BLaER1 (cell line): ENCODE results near the gene PPP3R2.

Experiments used
- H3K27ac ChIP-seq: shearing (Covaris generic); formaldehyde crosslinking; 2 replicates; pipeline ENCODE4 v1.8.1; 2022
- H3K27me3 ChIP-seq: shearing (Covaris generic); formaldehyde crosslinking; 2 replicates; pipeline ENCODE4 v1.8.1; 2022
- H3K36me3 ChIP-seq: shearing (Covaris generic); formaldehyde crosslinking; 2 replicates; pipeline ENCODE4 v1.8.1; 2022
- H3K4me1 ChIP-seq: shearing (Covaris generic); formaldehyde crosslinking; 2 replicates; pipeline ENCODE4 v1.8.1; 2022
- H3K4me2 ChIP-seq: shearing (Covaris generic); formaldehyde crosslinking; 2 replicates; pipeline ENCODE4 v1.8.1; 2022
- H3K4me3 ChIP-seq: shearing (Covaris generic); formaldehyde crosslinking; 2 replicates; pipeline ENCODE4 v1.8.1; 2022
- H3K9ac ChIP-seq: shearing (Covaris generic); formaldehyde crosslinking; 2 replicates; pipeline ENCODE4 v1.8.1; 2022
- H3K9me3 ChIP-seq: shearing (Covaris generic); formaldehyde crosslinking; 2 replicates; pipeline ENCODE4 v1.8.1; 2022
- H4K20me1 ChIP-seq: shearing (Covaris generic); formaldehyde crosslinking; 2 replicates; pipeline ENCODE4 v1.8.1; 2022
- Cebpa-rat ChIP-seq: shearing (Covaris generic); IDR thresholded peaks from 2 replicates; pipeline ENCODE4 v1.8.1; 2022

Gene PPP3R2

DNA sequence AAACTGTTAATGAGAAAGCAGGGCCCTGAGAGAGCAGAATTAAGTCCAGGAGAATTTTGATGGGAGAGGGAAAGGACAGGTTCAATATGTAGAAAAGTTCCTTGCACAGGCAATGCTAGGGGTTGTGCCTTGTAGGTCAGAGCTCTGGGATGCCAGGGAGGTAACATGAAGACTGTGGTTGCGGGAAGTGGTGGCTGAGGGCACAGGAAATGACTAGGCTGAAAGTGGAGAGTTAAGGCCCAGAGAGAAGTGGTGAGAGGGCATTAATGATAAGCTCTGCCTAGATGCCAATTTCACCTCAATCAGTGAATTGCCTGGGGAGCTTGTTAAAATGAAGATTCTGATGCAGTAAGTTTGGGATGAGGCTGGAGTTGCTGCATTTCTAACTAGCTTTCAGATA, 31.5 kb upstream of the PPP3R2 start:
- Histone ChIP-seq H3K27ac (no peak overlapping the region), H3K4me1 (no peaks in the 10 kb centered on the region), H3K4me3 (no peak overlapping the region), H3K36me3 (no peaks in the 10 kb centered on the region), H3K4me2 (no peak overlapping the region), H3K27me3 (no peaks in the 10 kb centered on the region), H3K9me3 (no peaks in the 10 kb centered on the region), H4K20me1 (no peaks in the 10 kb centered on the region), H3K9ac (no peak overlapping the region)
- TF ChIP-seq Cebpa-rat = no peak

DNA sequence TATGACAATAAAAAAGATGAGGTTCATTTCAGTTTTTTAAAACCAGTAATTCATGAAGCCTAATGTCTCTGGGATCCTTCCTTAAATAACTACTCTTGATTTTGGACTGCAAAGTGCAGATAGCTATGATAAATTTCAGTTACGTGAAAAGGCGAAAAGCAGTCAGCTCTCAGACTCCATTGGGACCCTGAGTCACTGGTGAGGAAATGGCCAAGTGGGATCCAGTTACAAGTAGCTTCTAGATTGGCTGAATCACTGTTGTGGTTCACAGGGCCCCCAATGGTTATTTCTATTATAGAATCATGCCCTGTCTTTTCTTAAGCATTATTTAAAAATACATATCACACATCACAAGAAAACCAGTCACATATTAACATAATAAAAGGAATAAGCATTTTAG, 31.1 kb upstream of the PPP3R2 start:
- Histone ChIP-seq H3K27me3 (no peaks in the 10 kb centered on the region), H3K36me3 (no peaks in the 10 kb centered on the region), H3K27ac (no peak overlapping the region), H4K20me1 (no peaks in the 10 kb centered on the region), H3K9ac (no peak overlapping the region), H3K4me2 (no peak overlapping the region), H3K4me3 (no peak overlapping the region), H3K4me1 (no peaks in the 10 kb centered on the region), H3K9me3 (no peaks in the 10 kb centered on the region)
- TF ChIP-seq Cebpa-rat = no peak

DNA sequence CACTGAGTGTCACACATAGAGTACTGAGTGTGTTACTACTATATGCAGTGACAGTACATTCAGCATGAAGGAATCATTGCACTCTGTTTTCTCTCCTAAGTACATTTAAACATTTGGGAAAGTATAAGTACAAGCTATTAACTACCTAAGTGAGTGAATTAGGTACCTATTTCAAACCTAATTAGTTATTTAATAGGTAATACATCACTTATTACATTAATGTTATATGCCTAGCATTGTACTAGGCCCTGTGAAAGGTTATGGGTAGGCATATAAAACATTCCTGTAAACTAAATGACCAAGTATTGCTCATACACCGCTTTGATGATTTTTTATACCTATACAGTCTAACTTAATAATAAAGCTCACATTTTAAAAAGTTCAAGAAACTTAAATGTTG, 25.7 kb upstream of the PPP3R2 start:
- no peaks in the 10 kb centered on the region for H3K9me3 ChIP-seq
- no peaks in the 10 kb centered on the region for H3K27me3 ChIP-seq
- H3K4me1 ChIP-seq = no peaks in the 10 kb centered on the region
- no peaks in the 10 kb centered on the region for H4K20me1 ChIP-seq
- no peak overlapping the region for H3K27ac ChIP-seq
- H3K4me2 ChIP-seq = no peak overlapping the region
- no peak for TF ChIP-seq Cebpa-rat
- H3K9ac ChIP-seq = no peak overlapping the region
- H3K4me3 ChIP-seq = no peak overlapping the region
- H3K36me3 ChIP-seq = no peaks in the 10 kb centered on the region

DNA sequence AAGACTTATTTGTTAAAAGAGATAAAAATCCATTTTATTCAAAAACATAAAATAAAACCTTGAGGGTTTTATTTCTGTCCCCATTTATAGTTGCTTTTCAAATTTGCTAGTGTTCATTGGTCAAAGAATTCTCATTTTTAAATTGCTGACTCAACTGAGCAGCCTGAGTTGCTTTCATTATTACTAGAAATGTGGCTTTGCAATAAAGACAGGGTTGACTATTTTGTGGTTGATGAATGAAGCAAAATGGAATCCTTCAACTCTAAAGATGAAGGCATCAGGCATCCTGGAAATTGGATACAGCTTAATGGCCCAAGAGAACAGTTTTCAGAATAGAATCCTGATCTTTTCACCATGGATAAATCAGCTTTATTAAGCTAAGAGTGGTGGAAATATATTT, 23.9 kb upstream of the PPP3R2 start:
- Histone ChIP-seq H3K4me3 (no peak overlapping the region), H3K9ac (no peak overlapping the region), H4K20me1 (no peaks in the 10 kb centered on the region), H3K4me1 (no peaks in the 10 kb centered on the region), H3K9me3 (no peaks in the 10 kb centered on the region), H3K36me3 (no peaks in the 10 kb centered on the region), H3K4me2 (no peak overlapping the region), H3K27ac (no peak overlapping the region), H3K27me3 (no peaks in the 10 kb centered on the region)
- no peak for TF ChIP-seq Cebpa-rat

DNA sequence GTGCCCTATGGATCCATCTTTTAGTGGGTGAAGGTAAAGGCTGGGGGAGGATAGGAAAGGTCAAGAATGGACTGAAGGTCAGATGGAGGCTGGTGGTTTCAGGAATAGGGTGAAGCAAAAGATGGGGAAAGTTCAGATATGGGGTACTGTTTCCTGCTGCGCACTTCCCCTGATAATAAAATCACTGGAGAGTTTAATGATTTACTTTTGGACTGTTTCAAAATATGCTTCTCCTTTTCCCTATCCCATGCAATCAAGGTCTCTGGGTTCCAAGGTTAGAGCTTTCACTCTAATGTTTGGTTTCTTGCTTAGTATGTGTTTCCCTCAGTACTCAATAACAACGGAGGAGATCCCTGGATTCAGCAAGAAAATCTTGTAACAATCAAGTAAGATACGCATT, 10.8 kb upstream of the PPP3R2 start:
- Histone ChIP-seq H3K27me3 (no peaks in the 10 kb centered on the region), H3K4me3 (no peak overlapping the region), H3K36me3 (no peaks in the 10 kb centered on the region), H3K27ac (no peak overlapping the region), H3K4me2 (no peak overlapping the region), H4K20me1 (no peaks in the 10 kb centered on the region), H3K4me1 (peaks cover 21% of the 10 kb centered on the region), H3K9me3 (no peaks in the 10 kb centered on the region), H3K9ac (no peak overlapping the region)
- no peak for TF ChIP-seq Cebpa-rat

DNA sequence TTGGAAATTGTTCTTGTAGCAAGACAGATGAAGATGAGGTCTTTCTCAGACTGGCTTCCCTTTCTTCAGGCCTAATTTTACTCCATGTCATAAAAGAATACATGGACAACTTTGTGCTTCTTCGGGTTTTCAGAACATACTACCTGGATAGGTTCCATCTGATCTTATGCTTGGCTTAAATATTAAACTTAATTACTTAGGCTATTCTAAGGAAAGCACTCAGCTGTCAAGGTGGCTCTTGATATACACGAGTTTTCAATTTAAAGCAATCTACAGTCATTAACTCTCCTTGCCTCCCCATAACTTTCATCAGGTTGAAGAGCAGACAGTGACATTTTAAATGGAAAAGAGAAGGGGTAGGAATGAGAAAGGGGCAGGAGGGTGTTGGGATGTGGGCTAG, 9.5 kb upstream of the PPP3R2 start:
- Histone ChIP-seq H3K27ac (no peak overlapping the region), H3K4me3 (no peak overlapping the region), H3K9me3 (no peaks in the 10 kb centered on the region), H3K4me2 (no peak overlapping the region), H3K27me3 (no peaks in the 10 kb centered on the region), H3K9ac (no peak overlapping the region), H4K20me1 (no peaks in the 10 kb centered on the region), H3K36me3 (no peaks in the 10 kb centered on the region), H3K4me1 (peaks cover 21% of the 10 kb centered on the region)
- TF ChIP-seq Cebpa-rat = no peak

DNA sequence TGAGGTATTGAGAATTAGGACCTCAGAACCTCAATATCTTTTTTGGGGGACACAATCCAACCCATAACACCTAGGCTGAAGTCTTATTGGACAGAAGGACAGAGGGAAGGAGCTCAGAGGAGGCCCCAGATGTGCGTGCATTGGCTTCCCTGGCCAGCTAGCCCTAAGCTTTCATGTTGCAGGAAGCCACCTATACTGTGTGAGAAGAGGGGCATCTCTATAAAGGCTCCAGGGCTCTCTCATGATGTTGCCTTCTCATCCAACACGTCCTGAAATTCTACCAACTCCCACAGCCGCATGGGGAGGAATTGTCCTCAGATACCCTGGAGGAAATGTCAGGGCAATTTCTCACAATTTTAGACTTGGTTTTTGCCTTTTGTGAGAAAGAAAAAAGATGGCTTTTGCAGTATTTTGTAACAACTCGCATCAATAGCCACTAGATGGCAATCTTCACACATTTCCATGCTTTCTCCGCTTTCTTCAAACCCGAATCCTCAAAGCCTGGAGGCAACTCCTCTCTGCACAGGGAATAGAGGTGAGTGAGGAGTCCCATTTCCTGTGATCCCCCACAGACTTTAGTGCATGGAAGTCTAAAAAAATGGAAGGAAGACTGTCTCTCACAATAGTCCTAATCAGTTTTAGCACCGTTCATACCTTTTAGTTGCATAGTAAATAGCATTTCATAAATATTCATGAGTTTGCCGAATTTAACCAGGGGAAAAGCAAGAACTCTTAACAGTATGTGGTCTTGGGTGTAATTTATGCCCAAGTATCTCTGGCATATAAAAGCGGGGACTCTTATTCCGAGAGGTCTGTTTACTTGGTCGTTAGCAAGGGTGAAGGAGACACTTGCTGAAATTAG, 7.4 kb upstream of the PPP3R2 start:
- H3K4me1 ChIP-seq = peaks cover 14% of the 10 kb centered on the region
- no peaks in the 10 kb centered on the region for H3K27me3 ChIP-seq
- TF ChIP-seq Cebpa-rat = no peak
- no peak overlapping the region for H3K9ac ChIP-seq
- H3K4me3 ChIP-seq = no peak overlapping the region
- no peaks in the 10 kb centered on the region for H4K20me1 ChIP-seq
- H3K36me3 ChIP-seq = no peaks in the 10 kb centered on the region
- H3K4me2 ChIP-seq = no peak overlapping the region
- no peak overlapping the region for H3K27ac ChIP-seq
- H3K9me3 ChIP-seq = no peaks in the 10 kb centered on the region

DNA sequence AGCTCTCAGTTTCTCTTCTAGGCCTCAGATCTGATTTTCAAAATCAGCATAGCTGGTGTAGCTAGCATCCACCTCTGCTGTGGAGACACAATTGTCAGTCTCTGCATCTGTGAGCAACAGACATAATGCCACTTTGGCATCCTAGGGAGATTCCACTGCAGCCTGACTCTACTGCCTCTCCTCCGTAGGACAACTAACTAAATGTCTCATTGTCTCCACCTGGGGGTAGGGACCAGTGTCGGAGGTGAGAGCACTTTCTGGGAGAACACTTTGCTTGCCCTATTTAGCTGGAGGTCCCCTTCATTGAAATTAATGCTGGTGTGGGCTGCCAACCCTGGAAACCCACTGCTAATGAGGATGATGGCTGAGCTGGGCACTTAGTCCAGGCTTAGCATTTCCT, 1.4 kb downstream of the PPP3R2 start:
- H3K4me2 ChIP-seq = no peak overlapping the region
- H3K27me3 ChIP-seq = no peaks in the 10 kb centered on the region
- H3K36me3 ChIP-seq = no peaks in the 10 kb centered on the region
- no peak for TF ChIP-seq Cebpa-rat
- H3K4me3 ChIP-seq = no peak overlapping the region
- H4K20me1 ChIP-seq = no peaks in the 10 kb centered on the region
- no peak overlapping the region for H3K9ac ChIP-seq
- no peak overlapping the region for H3K27ac ChIP-seq
- no peaks in the 10 kb centered on the region for H3K9me3 ChIP-seq
- H3K4me1 ChIP-seq = no peaks in the 10 kb centered on the region

DNA sequence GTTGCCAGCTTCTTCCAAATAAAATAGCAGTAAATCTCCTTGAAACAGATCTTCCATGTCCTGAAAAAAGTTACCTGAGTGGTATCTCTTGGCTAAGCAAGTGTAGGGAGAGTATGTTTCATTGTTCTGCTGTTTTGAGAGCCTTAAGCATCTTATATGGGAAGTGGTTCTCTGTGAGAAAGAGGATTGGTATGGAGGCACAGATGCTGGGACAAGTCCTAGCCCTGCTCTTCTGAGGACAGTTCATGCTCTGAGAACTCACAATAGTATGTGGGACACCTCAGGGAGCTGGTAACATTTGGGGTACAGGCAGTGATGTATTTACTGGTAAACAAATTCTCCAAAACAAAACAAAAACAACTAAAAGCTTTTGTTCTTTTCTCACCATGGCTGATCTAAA, 2.0 kb downstream of the PPP3R2 start:
- TF ChIP-seq Cebpa-rat = no peak
- Histone ChIP-seq H3K9me3 (no peaks in the 10 kb centered on the region), H3K4me3 (no peak overlapping the region), H3K36me3 (no peaks in the 10 kb centered on the region), H4K20me1 (no peaks in the 10 kb centered on the region), H3K9ac (no peak overlapping the region), H3K27ac (no peak overlapping the region), H3K4me2 (no peak overlapping the region), H3K4me1 (no peaks in the 10 kb centered on the region), H3K27me3 (no peaks in the 10 kb centered on the region)

DNA sequence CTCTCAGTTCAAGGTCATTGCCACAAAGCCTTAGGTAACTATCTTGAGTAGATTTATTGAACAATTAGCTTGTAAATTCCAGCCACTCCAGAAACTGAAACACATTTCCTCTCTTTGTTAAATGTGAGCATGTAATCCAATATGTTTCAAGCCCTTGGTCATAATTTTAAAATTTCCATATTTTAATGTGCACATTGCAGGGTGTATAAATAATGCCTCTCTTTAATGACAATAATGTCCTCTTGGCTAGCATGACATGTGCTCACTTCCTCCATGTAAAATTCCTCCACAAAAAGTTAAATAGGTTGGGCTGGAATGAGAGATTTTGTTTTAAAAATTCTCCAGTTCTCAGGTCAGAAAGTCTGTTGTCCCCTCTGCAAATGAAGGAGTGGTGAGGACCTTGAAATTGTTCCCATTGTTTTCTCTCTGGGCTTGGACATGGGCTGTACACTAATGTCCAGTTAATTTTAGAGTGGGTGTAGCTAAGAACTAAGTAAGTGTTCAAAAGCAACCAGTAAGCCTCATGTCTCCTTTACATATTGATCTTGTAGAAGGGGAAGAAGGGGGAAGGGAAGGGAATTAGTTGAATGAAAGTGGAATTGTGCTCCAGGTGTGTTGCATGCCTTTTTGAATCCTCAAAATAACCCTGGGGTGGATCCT, 2.9 kb downstream of the PPP3R2 start:
- Histone ChIP-seq H3K9me3 (no peaks in the 10 kb centered on the region), H3K27ac (no peak overlapping the region), H3K36me3 (no peaks in the 10 kb centered on the region), H3K27me3 (no peaks in the 10 kb centered on the region), H3K4me3 (no peak overlapping the region), H4K20me1 (no peaks in the 10 kb centered on the region), H3K9ac (no peak overlapping the region), H3K4me1 (no peaks in the 10 kb centered on the region), H3K4me2 (no peak overlapping the region)
- TF ChIP-seq Cebpa-rat = no peak
